Memory B cell (primary cell): ENCODE measurements around the gene ZKSCAN3.
"Not testable (repeated sequence)": the region's sequence is repeated elsewhere in the genome, so short reads cannot be mapped to it uniquely, and the experiment has no call there.

Experiments used
- ATAC-seq: fragments of 150-1000 bp; cut with Tn5 transposase; 2 replicates; pipeline ENCODE4 v1.10.0; 2021; ENCODE audit warnings: low read depth, mild to moderate bottlenecking, moderate library complexity
- DNase-seq, 2 donors: peaks; one replicate each; pipeline ENCODE4 v3.0.0; 2022; ENCODE audit warnings: low spot score in 2 of 2
- H3K27ac Mint-ChIP-seq: one replicate; pipeline ENCODE4 v1.8.0; 2022; ENCODE audit warnings: mild to moderate bottlenecking, moderate library complexity, mixed read lengths
- H3K27me3 Mint-ChIP-seq: one replicate; pipeline ENCODE4 v1.8.0; 2022; ENCODE audit warnings: mixed read lengths
- H3K36me3 Mint-ChIP-seq: one replicate; pipeline ENCODE4 v1.8.0; 2022; ENCODE audit warnings: mild to moderate bottlenecking, mixed read lengths
- H3K4me1 Mint-ChIP-seq: one replicate; pipeline ENCODE4 v1.8.0; 2022; ENCODE audit warnings: mixed read lengths
- H3K4me3 Mint-ChIP-seq: one replicate; pipeline ENCODE4 v1.8.0; 2022; ENCODE audit warnings: mild to moderate bottlenecking, moderate library complexity, mixed read lengths
- H3K9me3 Mint-ChIP-seq: one replicate; pipeline ENCODE4 v1.8.0; 2022; ENCODE audit warnings: mixed read lengths

ZKSCAN3 gene

DNA sequence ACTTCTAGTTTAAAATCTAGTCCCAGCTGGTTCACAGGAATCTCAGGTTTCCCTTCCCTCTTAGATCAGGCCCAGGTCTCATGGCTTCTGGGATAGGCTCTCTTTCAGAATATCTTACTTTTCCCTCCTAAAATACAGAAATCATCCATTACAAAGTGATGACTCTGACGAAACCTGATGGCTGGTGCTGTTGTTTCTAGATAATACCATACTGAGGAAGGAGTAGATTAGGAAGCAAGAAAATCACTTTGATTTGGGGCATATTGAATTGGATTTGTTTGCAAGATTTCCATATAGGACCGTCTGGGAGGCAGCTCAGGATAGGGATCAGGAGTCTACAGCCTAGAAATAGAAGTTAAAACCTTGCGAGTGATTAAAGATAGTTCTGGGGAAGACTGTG lies 3.6 kb downstream of the ZKSCAN3 start:
- H3K36me3 Mint-ChIP-seq = peaks cover 7% of the 10 kb centered on the region
- DNase-seq = no peak
- peaks cover 20% of the 10 kb centered on the region for H3K4me1 Mint-ChIP-seq
- no peak overlapping the region for H3K4me3 Mint-ChIP-seq
- H3K27me3 Mint-ChIP-seq = no peaks in the 10 kb centered on the region
- H3K27ac Mint-ChIP-seq = no peak overlapping the region
- ATAC-seq = no peak
- H3K9me3 Mint-ChIP-seq = no peaks in the 10 kb centered on the region

- DNase-seq (no peak), ATAC-seq (no peak)
- Mint-ChIP-seq H3K27ac (no peak overlapping the region), H3K27me3 (no peaks in the 10 kb centered on the region), H3K36me3 (peaks cover 7% of the 10 kb centered on the region), H3K4me1 (peaks cover 20% of the 10 kb centered on the region), H3K4me3 (no peak overlapping the region), H3K9me3 (no peaks in the 10 kb centered on the region)
These were observed 4.4 kb downstream of the ZKSCAN3 start for GRCh38 chr6:28353981-28354676.

DNA sequence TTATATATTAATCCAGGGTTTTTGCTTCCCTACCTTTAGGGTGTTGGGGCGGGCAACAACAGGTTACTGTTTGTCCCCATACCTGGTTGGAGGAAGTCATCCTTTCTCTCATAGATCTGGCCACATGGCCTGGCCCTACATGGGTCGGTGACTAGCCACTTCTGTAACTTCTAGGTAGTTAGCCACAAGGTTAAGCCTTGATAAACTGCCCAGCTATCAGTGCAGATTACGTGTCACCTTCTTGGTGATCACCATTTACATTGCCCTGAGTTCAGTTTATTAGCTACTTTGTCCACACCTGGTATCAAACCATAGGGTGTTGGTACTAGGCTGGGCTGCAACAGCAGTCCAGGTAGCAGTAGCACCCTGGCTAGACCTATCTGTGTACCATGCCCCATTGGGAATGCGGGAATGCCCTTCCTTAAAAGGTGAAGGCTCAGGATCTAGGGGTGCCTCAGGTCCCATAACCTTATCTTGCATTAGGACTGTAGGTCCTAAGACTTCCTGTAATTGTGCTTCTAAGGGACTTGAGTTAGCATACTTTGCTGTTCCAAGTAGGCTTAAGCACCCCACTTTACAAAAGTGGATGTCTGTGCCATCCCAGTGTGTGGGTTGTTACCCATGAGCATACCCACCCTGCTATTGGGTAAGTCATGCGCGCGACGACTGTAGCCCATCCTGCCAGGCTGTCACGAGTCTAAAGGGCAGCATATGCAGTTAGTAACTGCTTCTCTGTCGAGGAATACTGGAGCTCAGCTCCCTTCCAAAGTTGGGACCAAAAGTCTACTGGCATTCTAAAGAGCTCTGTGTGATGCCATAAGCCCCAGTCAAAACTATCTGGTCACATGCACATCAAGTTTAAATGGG lies 5.2 kb downstream of the ZKSCAN3 start:
- H3K27ac Mint-ChIP-seq = no peak overlapping the region
- no peak for ATAC-seq
- no peaks in the 10 kb centered on the region for H3K9me3 Mint-ChIP-seq
- DNase-seq = no peak
- peaks cover 16% of the 10 kb centered on the region for H3K4me1 Mint-ChIP-seq
- H3K4me3 Mint-ChIP-seq = peak overlapping the region; percentile 93
- H3K27me3 Mint-ChIP-seq = no peaks in the 10 kb centered on the region
- H3K36me3 Mint-ChIP-seq = peaks cover 9% of the 10 kb centered on the region

- Mint-ChIP-seq H3K27me3 (no peaks in the 10 kb centered on the region), H3K4me1 (peaks cover 13% of the 10 kb centered on the region), H3K27ac (peak overlapping the region; percentile 64), H3K36me3 (peaks cover 9% of the 10 kb centered on the region), H3K4me3 (peak overlapping the region; percentile 93), H3K9me3 (no peaks in the 10 kb centered on the region)
- DNase-seq (peak; percentile 54 to 64), ATAC-seq (peak; percentile 79)
These were observed 6.3 kb downstream of the ZKSCAN3 start for GRCh38 chr6:28355743-28356665.

DNA sequence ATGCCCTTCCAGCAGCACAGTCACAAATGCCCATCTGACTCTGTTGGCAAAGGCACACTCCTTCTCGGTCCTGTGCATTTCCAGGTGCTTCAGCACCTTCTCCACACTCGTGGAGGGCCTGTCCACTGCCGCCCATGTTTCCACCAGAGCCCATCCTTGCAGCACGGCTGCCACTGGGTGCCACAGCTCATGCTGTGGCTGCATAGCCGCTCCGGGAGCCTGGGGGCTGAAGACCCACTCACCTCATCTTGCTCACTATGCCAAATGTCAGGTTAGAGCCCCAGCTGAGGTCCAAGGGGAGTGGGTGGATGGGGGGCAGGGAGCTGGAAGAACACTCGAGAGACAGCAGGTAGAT lies 6.9 kb downstream of the ZKSCAN3 start:
- no peaks in the 10 kb centered on the region for H3K27me3 Mint-ChIP-seq
- H3K9me3 Mint-ChIP-seq = no peaks in the 10 kb centered on the region
- H3K4me3 Mint-ChIP-seq = no peak overlapping the region
- H3K27ac Mint-ChIP-seq = no peak overlapping the region
- H3K4me1 Mint-ChIP-seq = peaks cover 10% of the 10 kb centered on the region
- DNase-seq (no peak), ATAC-seq (no peak)
- H3K36me3 Mint-ChIP-seq = peaks cover 8% of the 10 kb centered on the region

DNA sequence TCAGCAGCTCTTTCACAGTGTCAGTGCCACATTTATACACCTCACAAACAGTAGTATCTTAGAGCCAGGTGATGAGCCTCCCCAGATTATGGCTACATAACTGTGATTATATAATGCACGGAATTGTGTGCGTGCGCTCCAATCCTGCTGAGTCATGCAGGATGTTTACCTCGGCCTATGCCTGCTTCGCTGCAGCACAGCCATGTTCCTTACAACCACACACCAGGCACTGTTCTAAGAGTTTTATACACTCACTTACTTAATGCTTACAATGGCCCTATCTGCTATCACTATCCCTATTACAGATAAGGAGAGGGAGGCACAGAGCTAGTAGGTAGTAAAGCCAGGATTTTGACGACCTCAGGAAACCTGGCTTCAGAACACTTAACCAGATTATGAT lies 7.3 kb downstream of the ZKSCAN3 start:
- no peaks in the 10 kb centered on the region for H3K27me3 Mint-ChIP-seq
- H3K36me3 Mint-ChIP-seq = peaks cover 8% of the 10 kb centered on the region
- no peak overlapping the region for H3K27ac Mint-ChIP-seq
- DNase-seq = no peak
- H3K4me1 Mint-ChIP-seq = peaks cover 9% of the 10 kb centered on the region
- ATAC-seq = no peak
- H3K9me3 Mint-ChIP-seq = no peaks in the 10 kb centered on the region
- no peak overlapping the region for H3K4me3 Mint-ChIP-seq

- not testable (repeated sequence) for ATAC-seq, H3K27me3 Mint-ChIP-seq, H3K4me1 Mint-ChIP-seq, DNase-seq, H3K9me3 Mint-ChIP-seq, H3K4me3 Mint-ChIP-seq, H3K27ac Mint-ChIP-seq
- H3K36me3 Mint-ChIP-seq = peaks cover 11% of the 10 kb centered on the region
These were observed 9.8 kb downstream of the ZKSCAN3 start for GRCh38 chr6:28359562-28359961.

GRCh38 chr6:28360961-28361360 lies 11.2 kb downstream of the ZKSCAN3 start:
- Mint-ChIP-seq H3K36me3 (peaks cover 22% of the 10 kb centered on the region), H3K9me3 (no peaks in the 10 kb centered on the region), H3K27ac (no peak overlapping the region), H3K27me3 (no peaks in the 10 kb centered on the region), H3K4me1 (peaks cover 3% of the 10 kb centered on the region), H3K4me3 (no peak overlapping the region)
- no peak for ATAC-seq
- DNase-seq = no peak

- H3K36me3 Mint-ChIP-seq = peaks cover 24% of the 10 kb centered on the region
- ATAC-seq, H3K9me3 Mint-ChIP-seq, DNase-seq, H3K4me1 Mint-ChIP-seq, H3K27me3 Mint-ChIP-seq, H3K27ac Mint-ChIP-seq, H3K4me3 Mint-ChIP-seq: not testable (repeated sequence)
These were observed 15.8 kb downstream of the ZKSCAN3 start for GRCh38 chr6:28365590-28365989.

- ATAC-seq (peak; percentile 91), DNase-seq (peak in 1 of 2 donors; percentile 10)
- Mint-ChIP-seq H3K4me1 (peaks cover 15% of the 10 kb centered on the region), H3K27me3 (no peaks in the 10 kb centered on the region), H3K9me3 (no peaks in the 10 kb centered on the region), H3K27ac (no peak overlapping the region), H3K4me3 (no peak overlapping the region), H3K36me3 (peaks cover 19% of the 10 kb centered on the region)
These were observed 18.8 kb downstream of the ZKSCAN3 start for GRCh38 chr6:28368522-28368921.

- Mint-ChIP-seq H3K4me1 (peaks cover 15% of the 10 kb centered on the region), H3K4me3 (no peak overlapping the region), H3K27ac (no peak overlapping the region), H3K27me3 (no peaks in the 10 kb centered on the region), H3K36me3 (peaks cover 16% of the 10 kb centered on the region), H3K9me3 (no peaks in the 10 kb centered on the region)
- DNase-seq (no peak), ATAC-seq (no peak)
These were observed 19.7 kb downstream of the ZKSCAN3 start for GRCh38 chr6:28369463-28369862.

DNA sequence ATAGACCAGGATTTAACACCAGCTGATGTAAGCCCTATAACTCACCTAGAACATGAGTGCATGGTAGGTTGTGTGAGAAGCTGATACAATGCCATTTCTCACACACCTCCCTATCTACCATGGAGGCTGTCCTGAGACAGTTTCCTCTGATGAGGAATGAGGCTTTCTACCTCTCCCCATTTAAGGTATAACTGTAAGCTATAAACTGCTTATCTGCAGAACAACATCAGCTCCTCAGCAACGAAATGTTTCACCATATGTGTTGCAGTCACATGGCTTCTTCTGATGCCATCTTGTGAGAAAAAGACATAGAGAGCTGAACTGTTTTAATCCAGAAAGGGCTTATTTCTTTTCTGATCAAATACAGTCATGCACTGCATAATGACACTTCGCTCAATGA lies 20.7 kb downstream of the ZKSCAN3 start:
- Mint-ChIP-seq H3K27ac (no peak overlapping the region), H3K27me3 (no peaks in the 10 kb centered on the region), H3K36me3 (peaks cover 13% of the 10 kb centered on the region), H3K9me3 (no peaks in the 10 kb centered on the region), H3K4me3 (no peak overlapping the region), H3K4me1 (peaks cover 15% of the 10 kb centered on the region)
- DNase-seq (no peak), ATAC-seq (no peak)

- H3K36me3 Mint-ChIP-seq = peaks cover 6% of the 10 kb centered on the region
- no peaks in the 10 kb centered on the region for H3K9me3 Mint-ChIP-seq
- no peak overlapping the region for H3K4me3 Mint-ChIP-seq
- H3K4me1 Mint-ChIP-seq = peaks cover 15% of the 10 kb centered on the region
- ATAC-seq (no peak), DNase-seq (no peak)
- H3K27me3 Mint-ChIP-seq = no peaks in the 10 kb centered on the region
- H3K27ac Mint-ChIP-seq = peak overlapping the region; percentile 53
These were observed 21.5 kb downstream of the ZKSCAN3 start for GRCh38 chr6:28371280-28371679.
